Stimulated activated CD4-positive, alpha-beta T cell treated with anti-CD3 and anti-CD28 coated beads, TNF-alpha, amount 100 ng/mL, for 24 hours (primary cell): Measurements from ENCODE around the gene BHLHA15.

ENCODE experiments used
- DNase-seq, 3 experiments: peaks; one replicate each; pipeline ENCODE4 v3.0.0-alpha.2; 2020; ENCODE audit warnings: low read depth in 3 of 3

BHLHA15 gene

GRCh38 chr7:98225913-98226614, 14.8 kb downstream of the BHLHA15 start:
- DNase-seq: no peak

DNA sequence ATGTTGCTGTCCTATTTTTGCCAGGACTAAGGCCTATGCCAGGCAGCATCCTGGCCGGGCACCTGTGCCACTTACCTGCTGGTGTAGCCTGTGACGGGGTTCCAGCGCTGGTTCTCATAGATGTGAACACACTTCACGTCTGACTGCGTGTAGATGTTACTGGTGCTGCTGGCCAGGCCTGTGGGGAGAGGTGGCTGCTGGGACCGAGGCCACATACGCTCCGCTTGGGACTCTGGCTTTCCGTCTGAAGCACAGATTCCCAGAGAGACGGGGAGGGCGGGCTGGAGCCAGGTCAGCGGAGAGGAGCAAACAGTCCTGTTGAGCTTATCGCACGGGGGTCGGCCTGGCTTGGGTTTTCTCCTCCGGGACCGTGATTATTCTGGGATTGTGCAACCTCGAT, 16.7 kb downstream of the BHLHA15 start:
- DNase-seq: no peak

- DNase-seq: no peak
These were observed 17.6 kb downstream of the BHLHA15 start for GRCh38 chr7:98228801-98229200.

DNA sequence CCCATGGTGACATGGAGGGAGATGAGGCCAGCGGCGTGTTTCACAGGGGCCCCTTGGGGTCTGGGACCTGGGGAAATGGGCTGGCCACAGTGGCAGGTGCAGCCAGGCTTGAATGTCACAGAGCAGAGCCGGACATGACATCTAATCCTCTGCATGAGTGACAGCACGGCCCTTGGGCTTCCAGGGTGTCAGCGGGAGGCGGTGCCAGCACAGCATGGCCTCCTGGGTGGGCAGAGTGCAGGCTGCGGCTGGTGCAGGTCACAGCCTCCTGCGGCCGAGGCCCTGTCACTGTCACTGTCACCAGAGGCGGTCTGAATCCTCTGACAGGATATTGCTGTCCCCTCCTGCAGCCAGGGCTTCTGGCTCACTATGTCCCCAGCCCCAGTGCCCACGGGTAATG, 18.2 kb downstream of the BHLHA15 start:
- no peak for DNase-seq

DNA sequence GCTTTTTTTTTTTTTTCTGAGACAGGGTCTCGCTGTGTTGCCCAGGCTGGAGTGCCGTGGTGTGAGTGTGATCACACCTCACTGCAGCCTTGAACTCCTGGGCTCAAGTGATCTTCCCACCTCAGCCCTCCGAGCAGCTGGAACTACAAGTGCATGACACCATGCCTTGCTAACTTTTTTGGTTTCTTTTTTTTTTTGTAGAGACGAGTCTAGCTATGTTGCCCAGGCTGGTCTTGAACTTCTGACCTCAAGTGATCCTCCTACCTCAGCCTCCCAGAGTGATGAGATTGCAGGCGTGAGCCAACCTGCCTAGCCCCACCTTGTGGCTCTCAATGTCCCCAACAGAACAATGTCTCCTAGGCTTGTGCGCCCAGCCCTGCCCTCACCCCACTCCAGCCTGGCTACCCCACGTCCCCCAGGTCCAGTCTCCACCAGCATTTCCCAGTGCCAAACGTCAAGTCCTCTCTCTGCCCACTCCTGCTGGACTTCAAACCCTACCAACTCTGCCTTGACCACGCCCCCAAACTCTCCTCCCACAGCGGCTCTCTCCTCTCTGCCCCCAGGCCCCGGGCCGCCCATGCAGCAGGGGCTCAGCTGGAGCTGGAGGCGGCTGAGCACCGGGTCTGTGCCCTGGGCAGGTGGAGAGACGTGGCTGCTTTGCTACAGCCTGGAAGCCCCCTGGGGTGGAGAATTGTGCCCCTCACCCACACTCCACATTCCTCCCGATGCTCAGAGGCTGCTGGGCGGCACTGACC, 18.9 kb downstream of the BHLHA15 start:
- DNase-seq: no peak

DNA sequence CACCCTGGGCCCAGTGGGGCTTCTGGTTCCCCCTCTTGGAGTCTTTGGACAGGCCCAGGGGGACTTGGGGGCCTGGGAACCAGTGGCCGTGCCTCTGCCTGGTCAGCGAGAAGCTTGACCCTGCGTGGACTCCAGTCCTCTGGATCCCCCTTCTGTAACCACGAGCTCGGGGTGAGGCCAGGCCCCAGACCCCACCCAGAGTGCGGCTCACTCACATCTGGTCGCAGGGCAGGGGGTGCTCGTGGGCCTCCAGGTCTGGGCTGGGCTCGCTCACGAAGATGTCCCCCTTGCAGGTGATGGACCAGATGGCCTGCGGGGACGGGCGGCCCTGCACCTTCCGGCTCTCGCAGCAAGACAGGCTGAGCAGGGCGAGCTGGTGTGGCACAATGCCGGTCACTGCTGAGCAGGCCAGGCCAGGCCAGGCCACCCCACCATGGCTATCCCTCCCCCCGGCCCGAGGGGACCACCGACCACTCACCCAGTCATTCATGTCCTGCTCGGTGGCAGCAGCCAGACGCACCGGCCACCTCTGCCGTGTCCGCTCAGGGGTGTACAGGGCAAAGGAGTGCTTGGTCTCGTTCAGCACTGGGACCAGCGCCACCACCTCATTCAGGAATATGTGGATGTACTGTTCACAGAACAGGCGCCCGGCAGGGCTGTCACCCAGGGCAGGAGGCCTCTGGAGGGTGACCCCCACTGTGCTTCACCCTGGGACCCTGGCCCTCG, 19.7 kb downstream of the BHLHA15 start:
- DNase-seq: no peak

GRCh38 chr7:98231493-98232262, 20.4 kb downstream of the BHLHA15 start:
- DNase-seq: no peak

GRCh38 chr7:98232263-98232585, 21.0 kb downstream of the BHLHA15 start:
- DNase-seq: no peak

DNA sequence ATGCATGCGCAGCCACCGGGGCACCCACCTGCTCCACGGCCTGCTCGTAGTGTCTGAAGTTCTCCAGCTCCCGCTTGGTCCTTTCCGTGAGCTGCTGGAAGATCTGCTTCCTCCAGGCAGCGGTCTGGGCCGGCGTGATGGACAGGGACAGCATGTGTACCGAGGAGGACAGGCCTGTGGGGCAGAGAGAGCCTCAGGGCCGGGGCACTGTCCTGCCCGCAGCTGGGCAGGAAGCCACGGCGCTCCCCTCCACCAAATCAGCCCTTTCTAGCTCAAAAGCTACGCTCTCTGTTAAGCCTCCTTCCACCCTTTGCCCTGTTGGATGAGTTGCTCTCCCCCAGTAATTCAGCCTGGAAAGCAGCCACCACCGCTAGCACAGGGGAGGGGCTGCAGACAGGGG, 21.6 kb downstream of the BHLHA15 start:
- no peak for DNase-seq

- DNase-seq: no peak
These were observed 22.2 kb downstream of the BHLHA15 start for GRCh38 chr7:98233219-98234070.

- DNase-seq: no peak
These were observed 23.3 kb downstream of the BHLHA15 start for GRCh38 chr7:98234429-98235147.

DNA sequence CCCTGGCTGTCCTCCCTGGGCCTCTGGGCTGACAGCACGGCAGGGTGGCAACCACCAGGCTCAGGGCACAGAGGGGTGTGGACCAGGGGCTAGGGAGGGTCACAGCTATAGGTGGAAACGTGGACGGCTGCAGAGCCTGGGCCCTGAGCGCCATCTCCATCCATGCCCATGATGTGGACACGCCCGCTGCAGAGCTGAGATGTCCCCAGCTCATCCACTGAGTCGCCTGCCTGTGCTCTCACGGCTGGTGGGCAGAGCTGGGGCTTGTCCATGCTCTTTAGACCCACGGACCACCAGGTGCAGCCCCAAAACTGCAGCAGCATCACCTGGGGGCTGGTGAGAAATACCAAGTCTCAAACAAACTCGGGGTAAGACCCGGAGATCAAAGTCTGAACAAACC, 24.7 kb downstream of the BHLHA15 start:
- DNase-seq: no peak

DNA sequence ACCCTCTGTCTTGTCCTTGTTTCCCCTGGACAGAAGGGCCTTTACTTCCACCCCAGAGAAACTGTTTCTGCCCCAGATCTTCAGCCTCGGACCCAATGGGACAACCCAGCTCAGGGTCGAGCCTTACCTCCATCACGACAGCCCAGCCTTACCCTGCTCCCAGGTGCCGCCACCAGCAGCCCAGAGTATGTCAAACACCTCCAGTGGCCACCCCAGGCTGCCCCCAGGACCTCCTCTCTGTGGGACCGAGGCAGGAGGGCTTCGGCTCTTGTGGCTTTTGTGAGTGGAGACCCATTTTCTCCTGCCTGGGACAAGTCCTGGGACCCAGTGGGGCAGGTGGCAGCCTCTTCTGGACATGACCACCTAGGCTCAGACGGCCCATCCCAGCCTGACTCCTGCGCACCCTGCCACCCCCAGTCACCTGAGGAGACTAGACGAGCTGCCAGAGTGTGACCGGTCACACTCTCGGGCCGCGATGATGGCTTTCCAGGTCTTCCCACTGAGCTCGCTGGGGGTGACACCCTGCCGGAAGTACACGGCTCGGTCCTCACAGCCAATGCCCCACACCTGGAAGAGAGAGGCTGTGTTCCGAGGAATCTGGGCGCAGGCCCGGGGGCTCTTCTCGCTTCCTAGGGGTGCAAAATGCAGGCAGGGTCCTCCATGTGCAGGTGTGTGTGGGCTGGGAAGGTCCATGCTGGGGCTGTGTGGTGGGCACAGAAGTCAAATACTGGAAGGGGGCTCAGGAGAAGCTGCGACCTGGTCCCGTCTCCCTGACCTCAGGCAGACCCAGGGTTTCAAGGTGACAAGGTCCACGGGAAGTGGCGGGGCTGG, 25.3 kb downstream of the BHLHA15 start:
- DNase-seq: no peak

DNA sequence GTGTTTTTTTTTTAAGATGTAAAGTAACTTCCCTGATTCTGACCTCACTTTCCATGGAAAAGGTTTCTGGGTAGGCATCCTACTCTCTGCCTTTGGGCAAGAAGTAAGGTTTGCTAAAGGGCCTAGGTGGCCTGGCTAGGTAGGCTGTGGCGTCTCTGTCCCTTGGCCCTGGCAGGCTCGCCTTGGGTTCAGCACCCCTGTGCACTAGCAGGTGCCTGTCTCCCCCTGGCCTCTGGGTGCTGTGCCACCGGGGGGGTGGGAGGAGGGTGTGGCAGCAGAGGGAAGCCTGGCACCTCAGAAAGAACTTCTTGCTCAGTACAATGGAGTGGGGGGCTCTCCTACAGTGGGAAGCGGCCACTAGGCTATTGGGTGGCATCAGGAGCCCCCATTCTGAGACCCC, 26.8 kb downstream of the BHLHA15 start:
- DNase-seq: no peak

DNA sequence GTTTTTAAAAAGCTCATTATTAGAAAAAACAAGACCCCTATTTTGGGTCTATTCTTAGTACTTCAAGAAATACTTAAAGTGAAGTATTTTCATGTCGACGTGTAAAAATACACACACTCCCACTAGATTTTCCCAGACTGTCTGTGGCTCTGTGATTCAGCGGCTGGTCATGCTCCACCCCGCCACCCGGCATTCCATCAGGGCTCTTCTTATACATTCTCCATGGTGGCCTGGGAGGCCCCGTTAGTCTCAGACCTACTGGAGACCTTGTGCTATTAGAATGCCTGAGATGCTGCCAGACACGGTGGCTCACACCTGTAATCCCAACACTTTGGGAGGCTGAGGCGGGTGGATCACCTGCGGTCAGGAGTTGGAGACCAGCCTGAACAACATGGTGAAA, 27.7 kb downstream of the BHLHA15 start:
- DNase-seq: no peak

DNA sequence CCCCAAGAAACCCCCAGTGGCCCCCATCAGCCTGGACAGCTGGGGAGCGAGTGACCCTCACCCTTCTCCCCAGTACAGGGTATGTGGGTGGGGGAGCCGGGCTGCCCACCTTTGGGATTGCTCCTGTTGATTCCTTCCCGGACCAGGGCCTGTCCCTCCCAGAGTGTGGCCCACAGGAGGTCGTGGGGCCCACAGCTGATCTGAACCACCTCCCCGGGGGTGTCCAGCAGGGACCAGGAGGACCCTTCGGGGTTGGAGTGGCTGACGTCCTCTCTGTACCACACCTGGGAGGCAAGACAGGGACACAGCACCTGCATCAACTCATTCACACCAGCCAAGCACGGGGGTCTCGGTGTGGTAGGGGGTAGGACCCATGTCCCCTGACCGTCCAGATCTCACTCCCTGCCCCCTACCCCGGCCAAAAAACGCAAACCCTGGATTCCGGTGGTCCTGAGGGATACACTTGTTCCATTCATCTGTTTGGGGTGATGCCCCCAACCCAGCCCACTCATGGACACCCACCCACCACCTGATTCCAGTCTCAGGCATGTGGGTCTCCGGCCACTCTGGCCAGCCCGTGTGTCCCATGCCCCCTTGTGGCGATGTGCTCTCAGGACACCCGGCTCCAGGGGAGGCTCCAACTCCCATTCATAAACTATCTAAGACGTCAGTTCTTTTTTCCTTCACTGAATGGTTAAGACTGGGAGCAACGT, 29.9 kb downstream of the BHLHA15 start:
- DNase-seq: peak in 1 of 3 experiments; percentile 24

DNA sequence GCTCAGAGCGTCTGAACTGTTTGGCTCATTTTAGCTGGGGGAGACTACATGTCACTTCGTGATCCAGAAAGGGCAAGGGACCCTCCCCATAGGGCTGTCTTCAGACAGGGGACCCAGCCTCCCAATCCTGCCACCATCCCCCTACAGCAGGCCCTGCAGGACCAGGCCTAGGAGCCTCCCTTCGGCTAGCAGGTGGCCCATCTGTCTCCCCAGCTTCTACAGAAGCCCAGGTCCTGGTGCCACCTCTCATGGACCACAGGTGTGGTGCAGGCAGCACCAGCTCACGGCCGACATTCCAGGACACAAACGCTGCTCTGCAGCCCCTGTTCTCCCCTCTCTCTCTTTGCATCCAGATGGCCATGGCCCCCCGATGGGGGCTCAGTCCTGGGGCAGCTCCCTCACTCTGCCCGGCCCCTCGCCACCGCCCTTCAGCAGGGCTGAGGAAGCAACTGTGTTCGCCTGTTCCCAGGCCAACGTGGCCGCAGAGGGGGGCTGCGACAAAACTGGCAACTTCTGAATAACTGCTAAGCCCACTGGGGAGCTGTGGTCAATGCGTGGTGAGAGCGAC, 30.5 kb downstream of the BHLHA15 start:
- no peak for DNase-seq

- DNase-seq: no peak
These were observed 31.1 kb downstream of the BHLHA15 start for GRCh38 chr7:98242342-98242741.

DNA sequence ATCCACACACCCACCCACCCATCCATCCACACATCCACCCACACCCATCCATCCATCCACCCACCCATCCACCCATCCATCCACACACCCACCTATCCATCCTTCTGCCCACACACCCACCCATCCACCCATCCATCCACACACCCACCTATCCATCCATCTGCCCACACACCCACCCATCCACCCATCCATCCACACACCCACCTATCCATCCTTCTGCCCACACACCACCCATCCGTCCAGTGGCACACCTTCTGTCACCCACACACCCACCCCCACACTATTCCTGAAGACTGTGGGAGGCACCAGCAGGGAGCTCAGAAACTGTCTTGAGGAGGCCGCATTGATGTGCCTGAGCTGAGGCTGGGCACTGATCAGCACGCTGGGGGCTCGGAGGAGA, 31.7 kb downstream of the BHLHA15 start:
- no peak for DNase-seq
